GDM1 (cell line): Measurements from ENCODE around the gene PARPBP.
"Not testable (repeated sequence)": the region's sequence is repeated elsewhere in the genome, so short reads cannot be mapped to it uniquely, and the experiment has no call there.

Experiments used
- DNase-seq: peaks from one replicate; lab custom pipeline; 2025; lab: John Stamatoyannopoulos, UW

Gene PARPBP, protein sequence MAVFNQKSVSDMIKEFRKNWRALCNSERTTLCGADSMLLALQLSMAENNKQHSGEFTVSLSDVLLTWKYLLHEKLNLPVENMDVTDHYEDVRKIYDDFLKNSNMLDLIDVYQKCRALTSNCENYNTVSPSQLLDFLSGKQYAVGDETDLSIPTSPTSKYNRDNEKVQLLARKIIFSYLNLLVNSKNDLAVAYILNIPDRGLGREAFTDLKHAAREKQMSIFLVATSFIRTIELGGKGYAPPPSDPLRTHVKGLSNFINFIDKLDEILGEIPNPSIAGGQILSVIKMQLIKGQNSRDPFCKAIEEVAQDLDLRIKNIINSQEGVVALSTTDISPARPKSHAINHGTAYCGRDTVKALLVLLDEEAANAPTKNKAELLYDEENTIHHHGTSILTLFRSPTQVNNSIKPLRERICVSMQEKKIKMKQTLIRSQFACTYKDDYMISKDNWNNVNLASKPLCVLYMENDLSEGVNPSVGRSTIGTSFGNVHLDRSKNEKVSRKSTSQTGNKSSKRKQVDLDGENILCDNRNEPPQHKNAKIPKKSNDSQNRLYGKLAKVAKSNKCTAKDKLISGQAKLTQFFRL

GRCh38 chr12:102119674-102120563, at the start of gene PARPBP, which contains the start of gene NUP37:
PARPBP (plus strand) TSS chr12:102120183; CDS start chr12:102123889, 3,706 bp downstream.
NUP37 (minus strand) TSS chr12:102120114; CDS start chr12:102118518, 1,596 bp downstream.
- DNase-seq, result peak; percentile 86

- DNase-seq, result not testable (repeated sequence)
Observed at GRCh38 chr12:102072092-102072491, 47.9 kb upstream of the PARPBP start.

GRCh38 chr12:102080842-102081241, 39.1 kb upstream of the PARPBP start:
- no peak for DNase-seq

DNA sequence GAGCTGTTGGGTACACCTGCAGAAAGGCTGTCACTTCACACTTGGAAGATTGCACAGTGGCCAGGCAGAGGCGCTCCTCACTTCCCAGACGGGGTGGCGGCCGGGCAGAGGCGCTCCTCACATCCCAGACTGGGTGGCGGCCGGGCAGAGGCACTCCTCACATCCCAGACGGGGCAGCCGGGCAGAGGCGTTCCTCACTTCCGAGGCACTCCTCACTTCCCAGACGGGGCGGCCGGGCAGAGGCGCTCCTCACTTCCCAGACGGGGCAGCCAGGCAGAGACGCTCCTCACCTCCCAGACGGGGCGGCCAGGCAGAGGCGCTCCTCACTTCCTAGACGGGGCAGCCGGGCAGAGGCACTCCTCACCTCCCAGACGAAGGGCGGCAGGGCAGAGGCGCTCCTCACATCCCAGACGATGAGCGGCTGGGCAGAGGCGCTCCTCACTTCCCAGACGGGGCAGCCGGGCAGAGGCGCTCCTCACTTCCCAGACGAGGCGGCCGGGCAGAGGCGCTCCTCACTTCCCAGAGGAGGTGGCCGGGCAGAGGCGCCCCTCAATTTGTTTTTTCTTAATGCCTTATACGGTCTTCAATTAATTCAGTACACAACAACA, 30.7 kb upstream of the PARPBP start:
- not testable (repeated sequence) for DNase-seq

DNA sequence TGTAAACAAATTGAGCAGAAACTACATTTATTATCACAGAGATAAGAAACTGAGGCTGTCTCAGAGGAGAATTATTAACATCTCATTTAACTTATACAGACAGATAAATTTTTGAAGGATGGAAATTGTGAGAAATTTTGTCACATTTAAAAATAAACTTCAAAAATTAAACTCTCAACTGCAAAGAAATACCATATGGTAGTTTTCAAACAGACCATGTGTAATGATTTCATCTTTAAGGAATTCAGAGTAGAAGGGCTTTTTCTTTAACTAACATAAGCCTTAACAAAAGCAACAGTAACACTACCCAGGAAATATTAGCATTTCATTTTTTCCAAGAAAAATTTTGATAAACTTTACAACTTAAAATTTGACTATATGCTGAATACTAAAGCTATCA, 26.7 kb upstream of the PARPBP start:
- DNase-seq, result no peak

GRCh38 chr12:102095677-102096263, 24.2 kb upstream of the PARPBP start:
- DNase-seq, result no peak

DNA sequence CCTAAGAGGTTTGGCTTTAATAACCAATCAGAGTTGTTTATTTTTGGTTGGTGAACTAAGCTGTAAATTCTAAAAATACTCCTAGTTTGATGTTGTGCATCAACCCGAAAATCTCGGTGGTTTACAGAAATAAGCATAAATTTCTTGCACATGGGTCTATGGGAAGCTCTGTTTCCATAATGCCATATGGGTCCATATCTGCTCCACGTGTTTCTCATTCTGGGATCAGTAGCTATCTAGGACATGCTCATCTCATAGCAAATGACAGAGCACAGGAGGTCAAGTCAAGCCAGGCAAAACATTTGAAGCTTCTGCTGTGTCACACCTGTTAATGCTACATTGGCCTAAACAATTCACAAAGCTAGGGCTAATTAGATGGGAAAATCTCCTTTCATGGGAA, 23.1 kb upstream of the PARPBP start:
- no peak for DNase-seq

GRCh38 chr12:102106905-102107304, 13.1 kb upstream of the PARPBP start:
- no peak for DNase-seq

DNA sequence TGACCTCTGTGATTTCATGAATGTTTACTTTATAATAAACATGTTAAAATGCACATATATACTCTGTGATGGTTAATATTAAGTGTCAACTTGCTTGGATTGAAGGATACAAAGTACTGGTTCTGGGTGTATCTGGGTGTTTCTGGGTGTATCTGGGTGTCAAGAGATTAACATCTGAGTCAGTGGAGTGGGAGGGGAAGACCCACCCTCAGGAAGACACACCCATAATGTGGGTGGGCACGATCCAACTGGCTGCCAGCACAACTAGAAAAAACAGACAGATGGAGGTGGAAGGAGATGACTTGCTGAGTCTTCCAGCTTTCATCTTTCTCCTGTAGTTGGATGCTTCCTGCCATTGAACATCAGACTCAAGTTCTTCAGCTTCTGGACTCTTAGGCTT, 12.0 kb upstream of the PARPBP start:
- DNase-seq, result no peak

- no peak for DNase-seq
Observed at GRCh38 chr12:102110782-102111181, 9.2 kb upstream of the PARPBP start.

DNA sequence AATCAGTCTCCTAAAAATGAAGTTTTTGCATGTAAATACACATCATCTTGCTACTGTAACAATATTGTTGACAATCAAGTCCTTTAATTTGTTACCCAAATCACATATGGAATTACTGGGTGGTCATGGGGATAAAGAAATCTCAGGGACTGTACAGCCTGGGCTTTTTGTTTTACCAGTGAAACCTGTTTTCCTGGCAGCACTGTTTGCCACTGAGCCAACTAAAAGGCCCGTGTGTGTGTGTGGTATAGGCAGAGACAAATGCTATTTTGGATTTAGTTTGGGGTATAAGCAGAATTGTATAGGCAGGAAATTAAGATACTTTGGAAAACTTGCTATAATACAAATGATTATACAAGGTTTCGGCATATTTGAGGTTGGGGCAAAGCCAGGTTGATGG, 5.8 kb upstream of the PARPBP start:
- no peak for DNase-seq

- no peak for DNase-seq
Observed at GRCh38 chr12:102116392-102116791, 3.6 kb upstream of the PARPBP start.

- no peak for DNase-seq
Observed at GRCh38 chr12:102118874-102119273, 1.1 kb upstream of the PARPBP start.

DNA sequence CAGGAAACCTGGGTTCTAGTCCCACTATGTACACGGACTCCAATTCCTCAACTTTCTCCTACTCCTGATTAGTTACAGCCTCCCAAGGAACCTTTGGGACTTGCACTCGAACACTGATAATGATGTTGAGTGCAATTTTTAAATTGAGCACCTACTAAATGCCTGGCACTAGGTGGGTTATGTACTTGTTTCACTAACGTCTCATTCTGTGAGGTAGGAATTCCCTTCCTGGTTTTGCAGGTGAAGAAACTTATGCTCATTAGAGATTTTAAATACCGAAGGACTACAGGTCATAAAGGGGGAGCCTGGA, 536 bp downstream of the PARPBP start:
- no peak for DNase-seq

- peak; percentile 18 for DNase-seq
Observed at GRCh38 chr12:102120886-102121285, 903 bp downstream of the PARPBP start.

DNA sequence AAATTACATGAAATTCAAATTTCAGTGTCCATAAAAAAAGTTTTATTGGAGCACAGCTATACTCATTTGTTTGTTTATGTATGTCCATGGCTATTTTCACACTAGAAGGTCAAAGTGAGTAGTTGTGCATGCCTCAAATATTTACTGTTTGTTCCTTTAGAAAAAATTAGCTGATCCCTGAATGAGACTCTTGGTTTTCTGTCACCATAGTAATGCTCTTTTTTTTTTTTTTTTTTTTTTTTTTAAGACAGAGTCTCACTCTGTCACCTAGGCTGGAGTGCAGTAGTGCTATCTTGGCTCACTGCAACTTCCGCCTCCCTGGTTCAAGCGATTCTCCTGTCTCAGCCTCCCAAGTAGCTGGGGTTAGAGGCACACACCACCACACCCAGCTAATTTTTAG, 1.3 kb downstream of the PARPBP start:
- not testable (repeated sequence) for DNase-seq

- DNase-seq, result not testable (repeated sequence)
Observed at GRCh38 chr12:102130720-102131119, 10.7 kb downstream of the PARPBP start.

- not testable (repeated sequence) for DNase-seq
Observed at GRCh38 chr12:102131442-102131841, 11.5 kb downstream of the PARPBP start.

DNA sequence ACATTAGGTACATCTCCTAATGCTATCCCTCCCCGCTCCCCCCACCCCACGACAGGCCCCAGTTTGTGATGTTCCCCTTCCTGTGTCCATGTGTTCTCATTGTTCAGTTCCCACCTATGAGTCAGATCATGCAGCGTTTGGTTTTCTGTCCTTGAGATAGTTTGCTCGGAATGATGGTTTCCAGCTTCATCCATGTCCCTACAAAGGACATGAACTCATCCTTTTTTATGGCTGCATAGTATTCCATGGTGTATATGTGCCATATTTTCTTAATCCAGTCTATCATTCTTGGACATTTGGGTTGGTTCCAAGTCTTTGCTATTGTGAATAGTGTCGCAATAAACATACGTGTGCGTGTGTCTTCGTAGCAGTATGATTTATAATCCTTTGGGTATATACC, 17.6 kb downstream of the PARPBP start:
- not testable (repeated sequence) for DNase-seq

DNA sequence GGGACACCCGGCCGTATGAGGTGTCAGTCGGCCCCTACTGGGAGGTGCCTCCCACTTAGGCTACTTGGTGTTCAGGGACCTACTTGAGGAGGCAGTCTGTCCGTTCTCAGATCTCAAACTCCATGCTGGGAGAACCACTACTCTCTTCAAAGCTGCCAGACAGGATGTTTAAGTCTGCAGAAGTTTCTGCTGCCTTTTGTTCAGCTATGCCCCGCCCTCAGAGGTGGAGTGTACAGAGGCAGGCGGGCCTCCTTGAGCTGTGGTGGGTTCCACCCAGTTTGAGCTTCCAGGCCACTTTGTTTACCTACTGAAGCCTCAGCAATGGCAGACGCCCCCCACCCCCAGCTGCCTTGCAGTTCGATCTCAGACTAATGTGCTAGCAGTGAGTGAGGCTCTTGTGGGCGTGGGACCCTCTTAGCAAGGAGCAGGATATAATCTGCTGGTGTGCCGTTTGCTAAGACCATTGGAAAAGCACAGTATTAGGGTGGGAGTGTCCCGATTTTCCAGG, 22.9 kb downstream of the PARPBP start:
- not testable (repeated sequence) for DNase-seq

GRCh38 chr12:102144221-102144620, 24.2 kb downstream of the PARPBP start:
- DNase-seq, result no peak
